Superior temporal gyrus (tissue), 1 donor: Measurements from ENCODE around the gene SCML1.
A peak's percentile ranks its signal among the peaks of the same experiment; 100 is the strongest.

ENCODE experiments used
- DNase-seq: peaks from one replicate; pipeline ENCODE4 v3.0.0-alpha.2; 2016; ENCODE audit errors: extremely low spot score

Gene SCML1

DNA sequence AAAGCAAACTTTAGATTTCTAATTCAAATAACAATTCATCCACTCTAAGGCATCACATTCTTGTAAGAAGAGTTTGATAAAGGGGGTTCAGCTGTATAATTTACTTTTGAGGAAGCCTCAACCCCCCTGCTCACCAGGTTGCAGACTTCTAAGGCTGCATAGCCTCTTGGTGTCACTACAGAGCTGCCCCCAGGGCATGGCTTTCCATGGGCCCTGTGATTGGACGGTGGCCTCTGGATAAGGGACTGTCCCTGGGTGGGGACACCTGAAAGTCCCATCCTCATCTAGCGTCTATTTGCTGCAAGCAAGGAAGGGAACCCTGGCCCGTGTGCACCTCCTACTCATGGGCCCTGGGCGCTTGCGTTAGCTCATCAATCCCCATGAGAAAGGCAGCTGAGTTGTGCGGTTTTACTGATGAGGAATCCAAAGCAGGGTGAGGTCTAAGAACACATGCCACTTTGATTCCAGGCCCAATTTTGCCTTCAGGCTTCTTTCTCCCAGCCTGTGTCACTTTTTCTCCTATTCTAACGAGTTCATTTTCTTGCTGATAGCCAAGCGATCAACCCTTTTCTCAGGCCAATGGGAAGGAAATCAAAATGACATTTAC, 51.8 kb downstream of the SCML1 start:
- DNase-seq: no peak

DNA sequence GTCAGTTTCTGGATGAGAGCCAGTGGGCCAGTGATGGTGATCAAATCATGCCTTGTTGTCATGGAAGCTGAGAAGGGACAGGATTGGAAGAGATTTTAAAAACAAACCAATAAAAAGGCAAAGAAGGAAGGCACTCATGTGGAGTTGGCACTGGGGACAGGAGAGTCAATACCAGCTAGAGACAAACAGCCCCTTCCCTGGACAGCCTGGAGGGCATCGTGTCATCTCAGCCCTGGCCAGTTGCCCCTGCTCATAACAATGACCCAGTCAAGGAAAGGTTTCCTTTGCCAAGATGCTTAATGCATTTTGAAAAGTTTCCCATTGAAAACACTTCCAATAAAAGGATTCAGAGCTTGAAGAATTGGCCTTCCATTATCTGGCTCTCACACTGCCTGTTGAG, 55.5 kb downstream of the SCML1 start:
- DNase-seq: no peak

DNA sequence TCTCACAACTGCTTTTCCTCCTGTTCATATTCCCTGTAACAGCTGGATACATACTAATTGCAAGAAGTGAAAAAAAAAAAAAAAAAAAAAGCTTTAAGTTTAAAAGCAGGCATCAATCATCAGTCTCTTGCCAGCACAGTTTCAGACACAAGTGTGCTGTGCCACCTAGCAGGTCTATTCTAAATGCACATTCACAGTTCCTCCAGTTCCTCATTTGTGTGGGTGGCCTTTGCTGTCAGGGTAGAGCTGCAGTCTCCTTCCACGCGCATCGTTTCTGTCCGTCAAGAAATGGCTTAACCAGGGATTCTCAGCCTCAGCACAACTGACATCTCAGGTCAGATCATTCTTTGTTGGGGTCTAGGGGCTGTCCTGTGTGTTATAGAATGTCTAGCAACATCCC, 61.6 kb downstream of the SCML1 start:
- DNase-seq: peak; percentile 23

DNA sequence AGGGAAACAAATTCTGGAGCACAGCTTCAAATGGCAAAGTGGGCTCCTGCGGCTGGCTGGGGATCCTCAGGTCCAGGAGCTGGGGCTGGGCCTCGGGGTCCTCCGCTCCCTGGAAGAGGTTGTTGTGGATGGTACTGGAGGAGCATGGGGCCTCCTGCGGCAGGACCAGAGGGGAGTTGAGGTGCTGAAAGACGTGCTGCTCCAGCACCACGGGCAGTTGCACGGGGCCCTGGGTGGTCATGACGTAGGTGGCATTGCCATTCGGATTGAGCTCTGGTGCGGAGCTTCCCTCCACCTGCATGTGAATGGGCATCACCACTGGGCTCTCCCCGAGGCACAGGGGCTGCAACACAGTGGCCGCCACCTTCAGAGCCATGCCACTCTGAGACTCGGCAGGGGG, 64.1 kb downstream of the SCML1 start:
- no peak for DNase-seq

DNA sequence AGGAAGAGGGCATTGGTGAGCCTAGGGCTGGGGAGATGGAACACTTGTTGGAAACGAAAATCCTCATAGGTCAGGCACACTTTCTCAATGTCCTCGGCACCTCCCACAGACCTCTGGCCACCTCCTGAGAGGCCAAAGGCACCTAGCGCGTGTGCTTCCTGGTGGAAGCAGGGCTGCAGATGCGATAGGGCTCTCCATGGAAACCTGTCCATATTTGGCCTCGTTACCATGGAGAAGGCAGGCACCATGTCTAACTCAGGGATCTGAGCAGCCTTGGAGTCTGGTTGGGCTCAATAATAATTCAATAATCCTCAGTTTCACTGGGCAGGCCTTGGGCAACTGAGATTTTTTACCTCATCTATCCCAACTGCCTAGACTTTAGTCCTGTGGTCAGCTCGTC, 65.5 kb downstream of the SCML1 start:
- no peak for DNase-seq

DNA sequence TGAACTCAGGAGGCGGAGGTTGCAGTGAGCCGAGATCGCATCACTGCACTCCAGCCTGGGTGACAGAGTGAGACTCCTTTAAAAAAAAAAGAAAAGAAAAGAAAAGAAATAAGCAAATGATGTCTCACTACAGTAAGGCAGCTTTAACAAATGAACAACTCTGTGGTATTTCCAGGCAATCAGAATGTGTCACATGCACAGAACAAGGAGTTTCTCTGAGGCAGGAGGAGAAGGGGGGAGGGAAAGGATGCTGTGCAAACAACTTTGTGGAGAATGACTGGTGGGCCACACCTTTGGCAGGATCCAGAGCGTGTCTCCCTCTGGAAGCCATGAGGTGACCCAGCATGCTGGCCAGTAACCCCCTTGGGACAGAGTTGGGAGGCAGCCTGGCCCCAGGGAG, 66.2 kb downstream of the SCML1 start:
- no peak for DNase-seq
